GM12892 (cell line): ENCODE data around the gene ATP11A.

Source experiments
- POLR2A ChIP-seq: IDR thresholded peaks from 2 replicates; pipeline ENCODE4 v1.6.1; 2011; ENCODE audit warnings: low read depth, low read length, control low read depth
- POLR2AphosphoS5 ChIP-seq: IDR thresholded peaks from 2 replicates; pipeline ENCODE4 v1.6.1; 2011; ENCODE audit warnings: low read depth, low read length, control low read depth

- TF ChIP-seq POLR2AphosphoS5 (no peak), POLR2A (no peak)
These were observed 72.8 kb downstream of the ATP11A start for GRCh38 chr13:112762690-112763080.
